Stimulated activated CD8-positive, alpha-beta memory T cell treated with anti-CD3 and anti-CD28 coated beads, Interleukin-15, amount 100 ng/mL, for 4 hours (primary cell): ENCODE data around the gene DIP2A.
A peak's percentile ranks its signal among the peaks of the same experiment; 100 is the strongest.
"Not testable (repeated sequence)": the region's sequence is repeated elsewhere in the genome, so short reads cannot be mapped to it uniquely, and the experiment has no call there.

Source experiments
- DNase-seq, 2 donors: peaks; one replicate each; pipeline ENCODE4 v3.0.0-alpha.2; 2020; ENCODE audit warnings: low read depth in 2 of 2

The DIP2A gene

DNA sequence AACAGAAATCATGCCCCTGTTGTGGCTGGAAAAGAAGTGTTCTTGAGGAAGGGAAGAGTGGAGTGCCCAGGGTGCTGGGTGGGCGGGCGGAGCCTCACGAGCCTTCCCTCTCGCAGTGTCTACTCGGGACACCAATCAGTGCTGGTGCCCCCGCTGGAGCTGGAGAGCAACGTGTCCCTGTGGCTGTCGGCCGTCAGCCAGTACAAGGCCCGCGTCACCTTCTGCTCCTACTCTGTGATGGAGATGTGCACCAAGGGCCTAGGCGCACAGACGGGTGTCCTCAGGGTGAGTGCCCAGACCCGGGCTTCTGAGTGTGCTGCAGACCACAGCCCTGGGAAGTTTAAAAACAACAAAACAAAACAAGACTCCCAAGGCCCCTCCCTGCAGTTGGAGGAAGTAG lies 98.8 kb downstream of the DIP2A start:
- no peak for DNase-seq

DNA sequence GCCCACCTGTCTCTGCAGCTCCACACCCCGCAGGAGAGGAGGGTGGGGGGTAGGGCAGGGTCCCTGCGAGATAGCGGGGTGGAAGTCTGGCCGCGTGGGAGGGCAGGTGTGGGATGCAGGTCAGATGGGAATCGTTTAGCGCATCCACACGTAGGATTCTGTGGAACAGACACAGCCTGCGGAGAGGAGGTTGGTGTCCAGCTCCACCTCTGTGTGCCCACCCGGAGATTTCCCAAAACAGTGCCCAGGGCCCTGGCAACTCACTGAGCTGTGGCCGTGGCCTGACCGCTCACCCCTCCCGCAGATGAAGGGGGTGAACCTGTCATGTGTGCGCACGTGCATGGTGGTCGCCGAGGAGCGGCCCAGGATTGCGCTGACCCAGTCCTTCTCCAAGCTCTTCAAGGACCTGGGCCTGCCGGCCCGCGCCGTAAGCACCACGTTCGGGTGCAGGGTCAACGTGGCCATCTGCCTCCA lies 99.3 kb downstream of the DIP2A start:
- DNase-seq = no peak

DNA sequence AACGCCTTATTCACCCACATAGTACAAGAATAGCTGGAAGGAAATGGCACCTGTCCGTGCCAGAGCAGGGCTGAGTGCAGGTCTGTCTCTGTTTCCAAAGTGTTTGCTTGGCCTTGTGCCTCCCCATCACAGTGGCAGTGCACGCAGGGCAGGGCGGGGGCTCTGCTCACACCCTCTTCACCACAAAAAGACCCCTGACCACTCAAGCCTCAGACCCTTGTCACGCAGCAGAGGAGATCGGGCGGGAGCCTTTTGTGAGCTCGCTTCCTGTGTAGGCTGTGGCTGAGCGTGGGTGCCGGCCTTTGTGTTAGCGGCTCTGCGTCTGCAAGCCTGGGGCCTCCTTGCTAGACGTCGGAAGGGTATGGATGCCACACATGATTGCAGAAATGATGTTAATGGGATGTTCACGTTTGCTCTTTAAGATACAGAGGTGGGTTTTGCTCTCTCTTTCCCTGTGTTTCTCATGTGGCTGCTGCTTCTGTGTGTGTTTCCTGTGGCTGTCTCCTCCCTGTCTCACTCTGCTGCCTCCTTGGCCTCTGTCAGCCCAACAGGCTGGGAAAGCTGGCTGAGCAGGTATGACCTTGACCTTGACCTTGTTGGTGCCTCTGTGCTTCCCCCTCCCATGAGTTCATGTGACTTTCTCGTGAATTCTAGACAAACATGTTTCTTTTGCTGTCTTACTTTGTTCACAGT lies 100.7 kb downstream of the DIP2A start:
- DNase-seq = peak; percentile 32 to 46

DNA sequence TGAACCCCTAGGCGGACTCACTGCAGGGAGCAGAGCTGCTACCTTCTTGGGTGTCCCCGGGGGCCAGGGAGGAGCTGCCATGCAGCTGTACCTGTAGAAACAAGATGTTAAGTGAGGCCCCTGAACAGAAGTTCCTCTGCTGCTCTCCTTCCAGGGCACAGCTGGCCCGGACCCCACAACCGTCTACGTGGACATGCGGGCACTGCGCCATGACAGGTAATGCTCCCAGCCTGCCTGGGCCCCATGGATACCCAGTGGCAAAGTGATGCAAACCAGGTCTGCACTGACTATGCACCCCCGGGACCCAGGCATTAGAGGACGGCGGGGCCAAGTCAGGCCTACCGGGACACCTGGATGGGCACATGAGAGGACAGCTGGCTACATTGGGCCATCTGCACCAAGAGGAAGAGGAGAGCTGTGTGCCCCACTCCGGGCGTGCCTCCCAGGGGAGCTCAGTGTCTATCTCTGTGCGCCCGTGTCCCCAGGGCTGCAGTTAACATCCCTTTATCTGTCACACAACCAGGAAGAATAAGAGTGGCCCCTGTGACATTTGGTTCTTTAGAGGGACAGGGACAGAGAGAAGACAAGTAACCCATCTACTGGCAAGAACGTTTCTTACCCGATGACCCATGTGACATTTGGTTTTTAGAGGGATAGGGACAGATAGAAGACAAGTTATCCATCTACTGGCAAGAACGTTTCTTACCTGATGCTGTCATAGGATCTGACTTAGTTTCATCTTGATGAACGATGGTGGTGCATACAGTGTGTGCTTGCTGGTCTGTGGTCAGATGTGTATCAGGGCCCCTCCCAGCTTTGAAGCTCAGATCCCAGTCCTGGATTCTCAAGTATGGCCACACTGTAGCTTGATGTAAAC lies 102.1 kb downstream of the DIP2A start:
- DNase-seq = no peak

DNA sequence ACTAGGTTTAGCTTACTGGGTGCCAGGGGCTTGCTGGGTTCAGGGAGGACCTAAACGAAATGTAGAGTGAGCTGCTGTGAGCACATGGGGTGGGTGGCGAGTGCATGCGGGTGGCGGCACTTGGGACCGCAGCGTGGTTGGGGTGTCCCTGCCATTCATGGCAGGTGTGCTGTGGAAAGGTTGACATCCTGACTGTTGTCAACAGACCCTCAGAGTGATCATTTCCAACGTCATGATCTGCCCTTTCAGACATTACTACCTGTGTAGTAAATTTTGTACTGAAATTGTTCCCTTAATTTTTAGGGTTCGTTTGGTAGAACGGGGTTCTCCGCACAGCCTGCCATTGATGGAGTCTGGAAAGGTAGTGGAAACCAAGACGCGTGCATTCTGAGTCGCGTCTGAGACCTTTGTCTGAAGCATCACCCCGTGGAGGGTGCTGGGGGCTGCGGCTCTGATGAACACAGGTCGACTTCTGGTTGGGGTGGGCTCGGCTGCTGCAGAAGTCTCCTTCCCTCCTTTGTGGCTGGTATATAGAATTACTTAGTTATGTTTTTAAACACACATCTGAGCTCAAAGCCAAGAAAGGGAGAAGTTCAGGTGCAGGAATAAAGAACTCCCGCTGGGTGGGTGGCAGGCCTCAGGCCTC lies 102.9 kb downstream of the DIP2A start:
- no peak for DNase-seq

DNA sequence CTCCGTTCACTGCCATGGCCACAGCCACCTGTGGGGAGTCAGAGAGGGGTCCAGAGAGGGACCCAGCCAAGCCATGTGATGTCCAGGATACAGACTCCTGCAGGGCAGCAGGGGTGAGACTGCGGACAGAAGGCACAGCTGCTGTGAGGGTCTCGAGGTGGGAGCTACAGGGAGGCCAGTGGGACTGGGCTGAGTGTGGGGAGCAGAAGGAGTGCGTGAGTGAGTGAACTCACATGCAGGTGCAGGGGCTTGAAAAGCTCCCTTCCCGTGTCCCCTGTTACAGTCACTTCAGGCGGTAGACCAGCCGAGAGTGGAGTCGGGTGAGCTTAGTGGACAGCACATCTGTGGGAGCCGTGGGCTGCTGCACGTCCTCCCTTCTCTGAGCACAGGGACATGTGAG lies 103.8 kb downstream of the DIP2A start:
- DNase-seq = no peak

DNA sequence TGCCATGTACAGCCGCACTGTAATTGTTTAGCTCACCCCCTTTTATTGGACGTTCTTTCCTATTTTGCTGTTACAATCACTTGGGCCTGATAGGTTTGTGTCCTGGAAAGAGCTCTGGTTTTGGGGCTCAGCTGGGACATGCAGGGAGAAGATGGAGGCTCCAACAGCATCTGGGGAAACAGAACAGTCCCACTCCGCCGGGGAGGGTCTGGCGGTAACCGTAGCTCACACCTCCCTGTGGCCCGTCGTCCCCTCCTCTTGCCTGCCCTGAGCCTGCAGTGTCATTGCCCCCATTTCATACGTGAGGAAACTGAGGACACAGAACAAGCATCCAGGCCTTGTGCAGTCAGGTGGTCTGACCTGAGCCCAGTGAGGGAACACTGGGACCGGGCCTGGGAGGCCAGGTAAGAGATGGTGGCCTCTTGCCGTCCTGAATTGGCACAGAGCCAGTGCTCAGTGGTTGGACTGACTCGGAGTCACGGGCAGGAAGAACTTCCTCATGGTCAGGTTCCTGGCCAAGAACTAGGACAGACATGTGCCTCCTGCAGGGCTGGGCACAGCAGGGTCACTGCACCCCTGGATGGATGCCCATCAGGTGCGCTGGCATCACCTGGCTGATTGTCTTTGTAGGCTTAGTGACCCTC lies 104.4 kb downstream of the DIP2A start:
- no peak for DNase-seq

DNA sequence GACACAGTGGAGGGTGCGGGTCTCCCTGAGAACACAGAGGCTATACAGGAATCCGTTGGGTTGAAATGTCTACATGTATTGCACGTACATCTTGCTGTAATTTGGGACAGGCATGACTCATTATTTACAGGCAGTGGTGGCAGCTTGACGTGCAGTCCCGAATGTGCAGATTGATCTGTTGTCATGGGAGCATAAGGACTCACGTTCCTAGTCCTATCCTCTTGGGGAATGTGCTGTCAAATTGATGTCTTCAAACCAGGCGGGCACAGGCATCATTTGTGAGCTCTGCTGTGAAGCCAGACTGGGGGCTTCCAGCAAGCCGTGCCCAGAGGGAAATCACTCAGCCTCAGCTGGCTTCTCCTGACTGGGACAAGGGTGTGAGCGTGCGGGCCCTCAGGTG lies 105.7 kb downstream of the DIP2A start:
- DNase-seq = no peak

DNA sequence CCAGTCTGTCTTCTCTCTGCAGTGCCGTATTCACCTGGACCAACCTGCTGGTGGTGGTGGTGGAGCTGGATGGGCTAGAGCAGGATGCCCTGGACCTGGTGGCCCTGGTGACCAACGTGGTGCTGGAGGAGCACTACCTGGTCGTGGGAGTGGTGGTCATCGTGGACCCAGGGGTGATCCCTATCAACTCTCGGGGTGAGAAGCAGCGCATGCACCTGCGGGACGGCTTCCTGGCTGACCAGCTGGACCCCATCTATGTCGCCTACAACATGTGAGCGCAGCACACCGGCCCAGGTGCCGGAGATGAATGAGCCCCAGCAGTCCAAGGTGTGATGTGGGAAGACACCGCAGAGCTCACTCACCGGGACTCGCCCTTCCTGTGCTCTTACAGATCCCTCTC lies 108.7 kb downstream of the DIP2A start:
- DNase-seq = no peak

DNA sequence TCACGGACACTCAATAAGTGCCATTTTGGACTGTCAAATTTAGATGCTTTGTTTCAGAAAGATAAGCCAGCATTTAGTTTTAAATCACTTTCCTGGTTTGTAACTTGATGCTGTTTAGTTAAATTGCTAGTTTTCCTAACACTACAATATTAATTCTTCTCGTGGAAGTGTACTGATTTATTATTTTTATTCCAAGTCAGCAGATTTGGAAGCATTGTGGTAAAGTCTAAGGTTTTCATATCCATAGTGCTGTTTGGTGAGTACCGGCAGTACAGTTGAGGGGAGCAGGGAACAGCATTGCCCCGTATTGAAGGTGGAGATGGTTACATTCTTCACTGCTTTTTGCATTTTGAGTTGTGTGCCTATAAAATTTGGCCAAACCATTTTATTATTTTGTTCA lies 109.9 kb downstream of the DIP2A start:
- DNase-seq = no peak

DNA sequence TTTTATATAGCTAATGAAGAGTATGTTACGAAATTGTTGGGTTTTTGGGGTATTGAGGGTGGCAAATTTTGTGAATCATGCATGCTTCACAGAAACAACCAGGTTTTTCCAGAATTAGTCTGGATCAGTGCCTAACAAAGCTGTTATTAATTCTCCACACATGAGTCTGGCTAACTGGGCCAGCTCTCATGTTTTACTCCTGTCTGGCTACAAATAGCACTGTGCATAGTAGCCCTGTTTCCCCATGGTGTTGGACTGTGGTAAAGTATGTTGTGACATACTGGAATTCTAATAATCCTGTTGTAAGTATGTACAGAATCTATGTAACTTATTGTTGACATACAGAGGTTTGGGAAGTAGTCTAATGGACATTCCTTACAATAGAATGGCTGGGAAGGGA lies 110.4 kb downstream of the DIP2A start:
- no peak for DNase-seq

DNA sequence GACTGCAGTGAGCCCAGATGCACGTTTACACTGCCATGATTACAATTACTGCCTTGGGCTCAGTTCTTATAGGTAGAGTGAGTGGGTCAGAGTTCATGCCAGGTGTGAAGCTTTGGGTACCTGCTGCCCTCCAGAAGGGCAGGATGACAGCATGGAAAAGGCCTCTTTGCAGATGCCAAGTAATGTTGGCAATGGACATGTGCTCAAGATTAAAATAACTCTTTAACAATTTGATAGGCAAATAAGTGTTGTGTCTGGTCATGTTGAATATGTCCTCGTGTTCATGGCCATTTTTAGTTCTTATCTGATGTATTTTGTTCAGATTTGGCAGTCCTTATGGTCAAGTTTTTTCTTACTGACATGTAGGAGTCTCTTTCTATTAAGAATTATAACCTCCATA lies 111.4 kb downstream of the DIP2A start:
- DNase-seq = no peak

DNA sequence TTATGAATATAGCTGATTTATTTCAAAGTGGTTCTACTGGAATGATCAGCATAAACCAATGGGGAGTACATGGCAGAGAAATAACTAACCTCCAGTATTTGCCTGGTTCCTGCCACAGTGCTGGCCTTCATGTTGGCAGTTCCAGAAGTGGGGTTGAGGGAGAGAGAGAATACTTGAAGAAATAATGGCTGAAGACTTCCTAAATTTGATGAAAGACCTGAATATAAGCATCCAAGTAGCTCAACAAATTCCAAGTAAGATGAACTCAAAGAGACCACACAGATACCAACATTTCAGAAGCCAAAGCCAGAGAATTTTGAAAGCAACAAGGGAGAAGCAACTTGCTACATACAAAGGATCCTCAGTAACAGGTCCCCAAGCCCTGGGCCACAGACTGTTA lies 111.9 kb downstream of the DIP2A start:
- no peak for DNase-seq

DNA sequence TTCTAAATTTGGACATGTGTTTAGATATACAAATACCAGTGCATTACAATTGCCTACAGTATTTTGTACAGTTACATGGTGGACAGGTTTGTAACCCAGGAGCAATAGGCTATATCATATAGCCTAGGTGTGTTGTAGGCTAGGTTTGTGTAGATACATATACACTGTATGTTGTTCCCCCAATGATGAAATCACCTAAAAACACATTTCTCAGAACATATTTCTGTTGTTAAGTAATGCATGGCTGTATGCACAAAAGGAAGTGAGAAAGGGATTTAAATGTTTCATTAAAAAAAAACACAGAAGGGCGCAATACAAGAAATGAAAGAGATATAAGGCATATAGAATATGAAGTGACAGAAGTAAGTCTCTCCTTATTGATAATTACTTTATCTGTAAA lies 114.2 kb downstream of the DIP2A start:
- no peak for DNase-seq

DNA sequence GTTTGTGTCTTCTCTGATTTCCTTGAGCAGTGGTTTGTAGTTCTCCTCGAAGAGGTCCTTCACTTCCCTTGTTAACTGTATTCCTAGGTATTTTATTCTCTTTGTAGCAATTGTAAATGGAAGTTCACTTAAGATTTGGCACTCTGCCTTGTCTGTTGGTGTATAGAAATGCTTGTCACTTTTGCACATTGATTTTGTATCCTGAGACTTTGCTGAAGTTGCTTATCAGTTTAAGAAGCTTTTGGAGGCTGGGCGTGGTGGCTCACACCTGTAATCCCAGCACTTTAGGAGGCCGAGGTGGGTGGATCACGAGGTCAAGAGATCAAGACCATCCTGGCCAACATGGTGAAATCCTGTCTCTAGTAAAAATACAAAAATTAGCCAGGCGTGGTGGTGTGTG lies 119.1 kb downstream of the DIP2A start:
- not testable (repeated sequence) for DNase-seq

DNA sequence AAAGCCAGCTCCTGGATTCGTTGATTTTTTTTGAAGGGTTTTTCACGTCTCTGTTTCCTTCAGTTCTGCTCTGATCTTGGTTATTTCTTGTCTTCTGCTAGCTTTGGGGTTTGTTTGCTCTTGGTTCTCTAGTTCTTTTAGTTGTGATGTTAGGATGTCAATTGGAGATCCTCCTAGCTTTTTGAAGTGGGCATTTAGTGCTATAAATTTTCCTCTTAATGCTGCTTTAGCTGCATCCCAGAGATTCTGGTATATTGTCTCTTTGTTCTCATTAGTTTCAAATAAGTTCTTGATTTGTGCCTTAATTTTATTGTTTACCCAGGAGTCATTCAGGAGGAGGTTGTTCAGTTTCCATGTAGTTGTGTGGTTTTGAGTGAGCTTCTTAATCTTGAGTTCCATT lies 120.7 kb downstream of the DIP2A start:
- DNase-seq = not testable (repeated sequence)

DNA sequence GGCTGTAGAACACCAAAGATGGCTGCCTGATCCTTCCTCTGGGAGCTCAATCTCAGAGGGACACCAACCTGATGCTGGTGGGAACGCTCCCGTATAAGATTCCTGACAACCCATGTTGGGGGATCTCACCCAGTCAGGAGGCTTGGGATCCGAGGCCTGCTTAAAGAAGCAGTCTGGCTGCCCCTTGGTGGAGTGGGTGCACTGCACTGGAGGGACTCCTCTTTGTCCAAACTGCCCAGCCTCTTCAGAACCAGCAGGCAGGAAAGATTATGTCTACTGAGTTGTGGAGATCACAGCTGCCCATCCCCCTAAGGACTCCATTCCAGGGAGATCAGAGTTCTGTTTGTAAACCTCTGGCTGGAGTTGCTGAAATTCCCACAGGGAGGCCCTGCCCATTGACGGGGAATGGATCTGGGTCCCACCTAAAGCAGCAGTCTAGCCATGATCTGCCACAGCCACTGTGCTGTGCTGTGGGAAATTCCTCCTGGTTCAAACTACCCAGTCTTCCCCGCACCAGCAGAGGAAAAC lies 123.2 kb downstream of the DIP2A start:
- DNase-seq = no peak

DNA sequence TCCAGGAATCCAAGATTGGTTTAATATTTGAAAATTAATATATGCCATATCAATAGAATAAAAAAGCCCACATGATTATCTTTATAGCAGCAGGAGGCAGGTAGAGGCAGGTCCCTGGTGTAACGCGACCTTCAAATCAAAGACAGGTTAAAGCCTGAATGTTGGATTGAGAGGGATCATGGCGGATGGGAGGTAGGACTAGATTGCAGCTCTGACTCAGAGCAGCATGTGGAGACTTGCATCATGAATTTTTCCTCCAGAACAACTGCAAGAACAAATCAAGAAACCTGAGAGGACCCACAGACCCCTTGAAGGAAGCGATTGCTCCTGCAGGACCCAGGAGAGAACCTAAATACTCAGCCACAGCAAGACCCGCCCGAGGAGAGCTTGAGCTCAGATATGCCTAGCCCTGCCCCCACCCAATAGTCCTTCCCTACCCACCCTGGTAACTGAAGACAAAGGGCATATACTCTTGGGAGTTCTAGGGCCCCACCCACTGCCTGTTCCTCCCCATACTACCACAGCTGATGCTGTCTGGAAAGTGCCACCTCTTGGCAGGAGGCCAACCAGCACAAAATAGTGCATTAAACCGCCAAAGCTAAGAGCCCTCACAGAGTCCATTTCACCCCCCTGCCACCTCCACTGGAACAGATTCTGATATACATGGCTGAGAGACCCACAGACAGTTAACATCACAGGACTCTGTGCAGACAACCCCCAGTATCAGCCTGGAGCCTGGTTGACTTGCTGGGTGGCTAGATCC lies 126.7 kb downstream of the DIP2A start:
- DNase-seq = no peak

DNA sequence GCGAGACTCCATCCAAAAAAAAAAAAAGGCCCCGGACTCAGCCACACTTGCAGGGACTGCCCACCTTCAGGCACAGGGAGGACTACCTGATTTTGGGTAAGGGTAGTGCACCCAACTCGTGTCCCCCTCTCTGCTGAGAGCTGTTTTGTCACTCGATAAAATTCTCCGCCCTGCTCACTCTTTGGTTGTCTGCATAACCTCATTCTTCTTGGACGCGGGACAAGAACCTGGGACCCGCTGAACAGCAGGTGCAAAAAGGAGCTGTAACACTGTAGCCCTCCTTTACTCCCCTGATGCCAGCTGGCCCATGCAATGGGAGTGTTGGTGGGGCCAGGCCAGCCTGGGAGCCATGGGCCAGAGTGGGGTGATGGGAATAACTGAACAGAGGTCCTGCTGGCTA lies 135.6 kb downstream of the DIP2A start:
- DNase-seq = no peak

DNA sequence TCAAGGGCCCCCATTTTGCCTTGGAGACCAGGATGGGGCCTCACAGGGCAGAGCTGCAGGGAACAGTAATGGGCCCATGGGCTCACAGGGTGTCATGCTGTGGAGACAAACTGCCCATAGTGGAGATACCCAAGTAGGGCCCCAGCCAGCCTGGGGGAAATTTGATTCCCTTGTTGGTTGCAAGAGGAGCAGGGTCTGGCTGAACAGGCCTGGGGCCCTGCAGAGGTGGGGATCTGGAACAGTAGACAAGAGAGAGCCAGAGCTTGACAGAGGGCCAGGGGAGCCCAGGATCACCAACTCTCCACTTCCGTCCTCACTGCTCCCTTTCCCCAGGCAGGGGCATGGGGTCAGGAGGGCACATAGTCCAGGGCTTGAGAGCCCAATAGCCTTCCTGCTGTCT lies 137.5 kb downstream of the DIP2A start:
- DNase-seq = no peak

DNA sequence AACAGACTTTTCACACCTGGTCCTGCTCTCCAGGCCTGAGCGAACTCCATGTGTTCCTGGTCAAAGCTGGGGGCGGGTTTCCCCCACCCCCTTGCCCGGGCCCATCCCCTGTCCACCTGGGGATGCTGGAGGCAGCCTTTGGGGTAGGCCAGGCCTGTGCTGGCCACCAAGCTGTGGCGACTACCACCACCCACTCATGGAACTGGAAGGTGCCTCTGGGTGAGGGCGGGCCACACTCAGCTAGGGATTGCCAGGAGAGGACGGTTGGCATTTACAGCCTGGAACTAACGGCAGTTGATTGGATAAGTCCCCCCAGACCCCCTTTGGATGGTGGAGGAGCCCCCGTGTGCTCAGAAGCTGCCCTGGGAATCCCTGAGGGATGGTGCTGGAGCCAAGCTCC lies 138.3 kb downstream of the DIP2A start:
- no peak for DNase-seq
